GM18867 (cell line): ENCODE measurements around the gene TMEM89.
A peak's percentile ranks its signal among the peaks of the same experiment; 100 is the strongest.

ENCODE experiments used
- ATAC-seq: cut with Tn5 transposase; IDR thresholded peaks from one replicate; pipeline ENCODE4 v1.9.1; 2021; ENCODE audit warnings: mild to moderate bottlenecking, moderate library complexity; ENCODE audit not compliant: unreplicated experiment

The TMEM89 gene

GRCh38 chr3:48619541-48620524, 1.7 kb downstream of the TMEM89 start:
- no peak for ATAC-seq

- no peak for ATAC-seq
Observed at GRCh38 chr3:48617559-48617958, 4.0 kb downstream of the TMEM89 start.

- no peak for ATAC-seq
Observed at GRCh38 chr3:48614044-48614443, 7.5 kb downstream of the TMEM89 start.

GRCh38 chr3:48612309-48612708, 9.3 kb downstream of the TMEM89 start:
- ATAC-seq: no peak

- peak; percentile 97 for ATAC-seq
Observed at GRCh38 chr3:48609088-48610005, 12.2 kb downstream of the TMEM89 start, which contains the start of gene UQCRC1. TSS of gene UQCRC1 (minus strand) at chr3:48609646. CDS start at chr3:48609620, 26 bp downstream.

GRCh38 chr3:48607519-48607918, 14.1 kb downstream of the TMEM89 start:
- ATAC-seq: no peak

GRCh38 chr3:48601622-48601994, 20.0 kb downstream of the TMEM89 start:
- ATAC-seq: no peak

GRCh38 chr3:48600711-48601621, 20.6 kb downstream of the TMEM89 start:
- no peak for ATAC-seq

GRCh38 chr3:48599509-48600285, 21.9 kb downstream of the TMEM89 start:
- ATAC-seq: no peak

GRCh38 chr3:48599077-48599501, 22.5 kb downstream of the TMEM89 start:
- no peak for ATAC-seq

- no peak for ATAC-seq
Observed at GRCh38 chr3:48598323-48599076, 23.1 kb downstream of the TMEM89 start.

GRCh38 chr3:48597408-48597800, 24.2 kb downstream of the TMEM89 start:
- no peak for ATAC-seq

- ATAC-seq: no peak
Observed at GRCh38 chr3:48596676-48597407, 24.7 kb downstream of the TMEM89 start.

GRCh38 chr3:48596157-48596556, 25.4 kb downstream of the TMEM89 start:
- ATAC-seq: no peak

- ATAC-seq: no peak
Observed at GRCh38 chr3:48595526-48596121, 25.9 kb downstream of the TMEM89 start.

- no peak for ATAC-seq
Observed at GRCh38 chr3:48595075-48595525, 26.5 kb downstream of the TMEM89 start, which contains the start of gene COL7A1. TSS of gene COL7A1 (minus strand) at chr3:48595329. CDS start at chr3:48595159, 170 bp downstream.

GRCh38 chr3:48594417-48595049, 27.0 kb downstream of the TMEM89 start:
- ATAC-seq: no peak
